Hypothalamus (tissue), 51 donors: ENCODE results near the gene EDN1.

Source experiments
- DNase-seq, 51 donors: peaks; one replicate each; lab custom pipeline; 2025; lab: John Stamatoyannopoulos, UW

Gene EDN1

DNA sequence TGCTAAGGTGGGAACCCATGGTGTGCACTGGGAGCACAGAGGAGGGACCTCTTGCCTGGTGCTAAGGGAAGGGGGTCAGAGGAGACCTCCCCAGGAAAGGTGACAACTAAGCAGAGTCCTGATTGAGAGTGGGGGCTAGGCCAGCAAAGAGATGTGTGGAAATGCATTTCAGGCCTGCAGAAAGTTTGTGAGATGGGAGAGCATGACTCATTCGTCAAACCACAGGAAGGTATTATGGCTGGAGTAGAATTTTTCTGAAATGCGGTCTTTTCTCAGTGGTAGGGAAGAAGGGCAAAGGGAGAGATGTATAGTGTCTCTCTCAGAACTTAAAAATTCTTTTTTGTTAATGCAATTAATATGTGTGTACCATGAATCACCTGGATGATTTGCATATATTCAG lies 23.6 kb upstream of the EDN1 start:
- DNase-seq, result no peak

DNA sequence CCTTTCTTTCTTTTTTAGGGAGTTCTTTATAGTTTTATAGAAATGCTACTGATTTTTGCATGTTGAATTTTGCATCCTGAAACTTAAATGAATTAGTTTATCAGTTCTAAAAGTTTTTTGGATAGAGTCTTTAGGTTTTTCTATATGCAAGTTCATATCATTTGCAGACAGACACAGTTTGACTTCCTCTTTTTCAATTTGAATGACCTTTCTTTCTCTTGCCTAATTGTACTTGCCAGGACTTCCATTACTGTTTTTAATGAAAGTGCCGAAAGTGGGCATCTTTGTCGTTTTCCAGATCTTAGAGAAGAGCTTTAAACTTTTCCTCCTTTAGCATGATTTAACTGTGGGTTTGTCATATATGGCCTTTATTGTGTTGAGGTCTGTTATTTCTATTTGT lies 21.1 kb upstream of the EDN1 start:
- no peak for DNase-seq

DNA sequence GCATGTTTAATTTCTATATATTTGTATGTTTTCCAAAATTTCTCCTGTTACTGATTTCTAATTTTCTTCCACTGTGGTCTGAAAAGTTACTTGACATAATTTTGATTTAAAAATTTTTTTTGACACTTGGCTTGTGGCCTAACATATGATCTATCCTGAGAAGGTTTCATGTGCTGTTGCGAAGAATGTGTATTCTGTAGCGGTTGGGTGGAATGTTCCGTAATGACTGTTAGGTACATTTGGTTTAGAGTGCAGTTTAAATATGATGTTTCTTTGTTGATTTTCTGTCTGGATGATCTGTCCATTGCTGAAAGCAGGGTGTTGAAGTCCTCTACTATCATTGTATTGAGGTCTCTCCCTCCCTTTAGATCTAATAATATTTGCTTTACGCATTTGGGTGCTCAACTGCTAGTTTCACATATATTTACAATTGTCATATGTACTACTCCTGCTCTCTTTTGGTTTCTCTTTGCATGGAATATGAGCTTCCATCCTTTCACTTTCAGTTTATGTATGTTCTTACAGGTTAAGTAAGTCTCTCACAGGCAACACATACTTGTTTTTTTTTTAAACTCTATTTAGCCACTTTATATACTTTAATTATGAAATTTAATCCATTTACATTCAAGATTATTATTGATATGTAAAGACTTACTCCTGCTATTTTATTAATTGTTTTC lies 19.5 kb upstream of the EDN1 start:
- no peak for DNase-seq

DNA sequence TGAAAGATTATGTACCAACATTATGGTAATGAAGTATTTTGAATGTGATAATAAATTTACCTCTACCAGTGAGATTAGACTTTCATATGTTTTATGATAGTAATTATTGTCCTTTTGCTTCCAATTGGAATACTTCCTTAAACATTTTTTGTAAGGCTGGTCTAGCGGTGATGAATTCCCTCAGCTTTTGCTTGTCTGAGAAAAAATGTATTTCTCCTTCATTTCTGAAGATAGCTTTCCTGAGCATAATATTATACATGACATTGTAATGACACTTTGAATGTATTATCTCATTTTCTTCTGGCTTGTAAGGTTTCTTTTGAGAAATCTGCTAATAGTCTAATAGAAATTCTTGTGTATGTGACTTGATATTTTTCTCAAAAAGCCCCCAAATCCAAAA lies 18.6 kb upstream of the EDN1 start:
- no peak for DNase-seq

DNA sequence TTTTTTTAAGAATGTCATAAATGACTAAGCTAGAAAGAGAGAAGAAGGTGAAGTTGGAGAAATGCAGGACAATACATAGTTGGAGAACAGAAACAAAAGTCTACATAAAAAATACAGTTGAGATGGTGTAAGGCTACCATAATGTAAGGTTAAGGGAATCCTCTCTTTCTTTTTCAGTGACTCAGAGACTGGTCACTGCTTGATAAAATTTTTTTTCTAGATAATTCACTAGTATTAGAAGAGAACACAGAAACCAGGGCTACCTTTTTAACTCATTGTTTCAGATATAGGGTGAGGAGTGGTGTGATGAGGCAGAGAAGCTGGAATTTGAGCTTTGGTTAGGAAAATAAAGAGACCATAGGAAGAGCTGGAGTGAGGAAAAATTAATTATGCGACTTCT lies 18.2 kb upstream of the EDN1 start:
- DNase-seq, result no peak

DNA sequence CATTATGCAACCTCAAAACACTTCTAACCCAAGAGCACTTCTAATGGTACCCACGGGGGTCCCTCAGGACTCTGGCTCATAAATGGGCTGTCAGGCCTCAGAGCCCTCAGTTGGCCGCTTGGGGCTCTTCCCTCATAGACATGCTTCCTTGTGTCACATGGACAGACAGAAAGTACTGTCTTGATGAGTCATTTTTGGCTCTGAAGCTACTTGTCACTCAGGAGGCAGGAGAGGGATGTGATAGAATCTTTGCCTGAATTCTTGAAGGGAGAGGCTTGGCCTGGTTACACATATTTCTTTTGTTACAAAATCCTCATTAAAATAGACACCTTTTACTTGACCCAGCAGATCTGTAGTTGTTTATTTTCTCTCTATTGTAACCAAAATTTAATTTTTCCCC lies 15.1 kb upstream of the EDN1 start:
- no peak for DNase-seq

DNA sequence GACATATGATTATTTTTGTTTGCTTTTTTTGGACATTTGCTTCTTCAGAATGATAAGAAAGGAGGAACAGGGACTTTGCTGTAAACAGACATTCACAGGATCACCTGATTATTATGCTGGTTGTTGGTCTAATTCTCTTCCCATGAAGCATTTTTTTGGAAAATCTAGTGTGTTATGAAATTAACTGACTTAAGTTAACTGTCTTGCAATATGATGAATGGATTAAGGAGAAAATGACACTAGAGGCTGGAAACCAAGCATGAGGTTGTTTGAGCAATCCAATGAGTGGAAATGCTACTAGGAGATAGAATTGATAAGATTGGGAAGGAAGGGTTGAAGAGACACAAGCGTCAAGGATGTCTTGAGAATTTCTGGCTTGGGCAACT lies 13.2 kb upstream of the EDN1 start:
- DNase-seq, result no peak

DNA sequence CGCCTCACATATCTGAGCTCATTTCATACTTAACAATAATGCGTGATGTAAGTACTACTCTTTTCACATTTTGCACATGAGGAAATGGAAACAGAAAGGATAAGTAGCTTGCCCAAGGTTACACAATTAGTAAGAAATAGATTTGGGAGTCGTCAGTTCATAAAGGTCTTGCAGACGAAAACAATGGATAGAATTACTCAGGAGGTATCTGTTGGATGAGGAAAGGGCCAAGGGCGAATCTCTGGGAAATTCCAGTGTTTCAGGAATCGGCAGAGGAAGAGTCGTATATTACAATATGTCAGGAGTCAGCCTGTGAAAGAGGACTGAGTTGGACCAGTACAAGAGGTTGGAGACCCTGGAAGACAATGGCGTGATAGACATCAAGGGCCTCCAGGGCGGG lies 12.8 kb upstream of the EDN1 start:
- DNase-seq, result no peak

DNA sequence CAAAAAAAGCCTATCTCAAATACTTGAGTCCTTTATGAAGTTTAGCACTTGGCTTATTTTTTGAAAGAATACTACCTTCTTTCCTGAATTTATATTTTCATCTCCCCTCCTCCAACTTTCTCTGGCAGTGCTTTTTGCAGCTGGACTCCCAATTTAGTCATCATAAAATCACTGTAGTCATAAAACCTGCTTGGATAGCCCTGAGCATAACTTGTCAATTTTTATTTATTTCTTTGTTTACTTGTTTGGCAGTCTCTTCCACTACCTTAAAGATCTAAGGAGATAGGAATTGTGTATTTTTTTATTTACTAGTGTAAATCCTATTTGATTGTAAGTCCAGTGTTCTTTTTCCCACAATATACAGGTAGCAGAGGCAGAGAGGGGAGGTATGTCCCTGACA lies 11.2 kb upstream of the EDN1 start:
- no peak for DNase-seq

DNA sequence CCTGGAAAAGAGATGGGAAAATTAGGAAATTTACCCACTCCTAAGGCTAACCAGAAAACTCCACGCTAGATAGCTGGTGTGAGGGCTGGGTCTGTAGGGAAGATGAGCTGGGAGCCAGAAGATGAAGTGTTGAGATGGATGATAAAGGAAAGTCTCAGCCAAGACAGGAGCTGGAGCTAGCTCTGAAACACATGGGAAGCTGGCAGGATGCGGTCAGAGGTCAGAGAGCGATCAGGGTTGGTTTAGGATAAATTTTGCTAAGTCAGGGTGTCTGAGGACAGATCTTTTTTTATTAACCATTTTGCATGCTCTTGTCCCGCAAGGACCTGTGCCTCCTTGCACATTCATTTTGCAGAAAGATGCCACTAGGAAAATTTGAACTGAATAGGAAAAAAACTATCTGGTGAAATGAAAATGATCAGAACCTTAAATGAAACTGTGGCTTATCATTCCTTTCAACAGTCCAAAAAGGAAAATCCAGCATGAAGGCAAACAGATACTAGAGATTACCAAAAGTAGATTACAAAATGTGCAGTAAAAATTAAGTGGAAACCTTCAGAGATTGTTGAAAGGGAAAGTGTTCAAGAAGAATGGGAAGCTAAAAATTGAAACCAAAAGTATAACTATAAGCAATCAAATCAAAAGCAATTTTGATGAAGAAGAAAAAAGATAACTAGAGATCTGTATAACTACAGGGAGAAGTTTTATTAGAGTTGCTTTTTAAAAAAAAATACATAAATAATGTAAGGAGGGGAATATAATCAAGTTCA lies 10.7 kb upstream of the EDN1 start:
- DNase-seq, result no peak

DNA sequence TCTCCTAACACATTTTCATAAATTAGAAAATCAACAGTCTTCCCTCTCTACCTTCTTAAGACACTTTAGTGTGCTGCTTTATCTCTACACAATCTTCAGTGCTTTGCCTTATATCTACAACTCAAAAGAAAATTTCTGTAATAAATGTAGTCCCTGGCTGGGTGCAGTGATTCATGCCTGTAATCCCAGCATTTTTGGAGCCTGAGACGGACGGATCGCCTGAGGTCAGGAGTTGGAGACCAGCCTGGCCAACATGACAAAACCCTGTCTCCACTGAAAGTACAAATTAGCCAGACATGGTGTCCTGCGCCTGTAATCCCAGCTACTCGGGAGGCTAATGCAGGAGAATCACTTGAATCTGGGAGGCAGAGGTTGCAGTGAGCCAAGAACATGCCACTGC lies 9.7 kb upstream of the EDN1 start:
- DNase-seq, result no peak

DNA sequence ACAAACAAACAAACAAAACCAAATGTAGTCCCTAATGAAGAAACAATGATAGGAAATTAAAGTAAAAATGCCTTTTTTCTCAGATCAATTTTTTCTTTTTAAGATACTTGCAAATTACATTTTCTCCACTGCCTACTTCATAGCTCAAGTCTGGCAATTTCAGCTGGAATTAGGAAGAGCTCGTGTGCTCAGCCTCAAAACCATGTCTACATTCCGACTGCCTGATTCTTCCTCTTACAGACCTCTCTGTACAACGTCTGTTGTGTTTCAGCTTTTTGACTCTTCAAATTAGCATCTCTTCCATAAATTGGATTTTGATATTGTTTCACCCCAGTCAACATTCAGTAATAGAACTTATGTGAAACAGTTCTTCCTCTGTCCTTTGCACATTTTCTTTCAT lies 9.3 kb upstream of the EDN1 start:
- no peak for DNase-seq

DNA sequence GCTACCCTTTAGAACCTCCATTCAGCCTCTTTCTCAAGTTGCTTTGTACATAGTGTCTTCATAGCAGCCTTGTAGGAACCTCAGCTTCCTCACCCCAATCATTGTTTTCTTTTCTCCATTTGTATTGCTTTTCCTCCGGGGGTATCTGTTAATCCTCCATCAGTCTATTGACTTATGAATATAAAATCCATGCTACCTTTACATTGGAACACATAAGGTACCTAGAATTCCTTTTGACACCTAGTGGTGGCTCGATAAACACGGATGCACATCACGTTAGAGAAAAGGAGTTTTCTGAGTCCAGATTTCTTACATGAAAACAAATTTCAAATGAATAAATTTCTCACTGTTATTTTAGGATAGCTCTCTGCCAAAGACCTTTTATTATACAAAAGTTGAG lies 6.3 kb upstream of the EDN1 start:
- no peak for DNase-seq

DNA sequence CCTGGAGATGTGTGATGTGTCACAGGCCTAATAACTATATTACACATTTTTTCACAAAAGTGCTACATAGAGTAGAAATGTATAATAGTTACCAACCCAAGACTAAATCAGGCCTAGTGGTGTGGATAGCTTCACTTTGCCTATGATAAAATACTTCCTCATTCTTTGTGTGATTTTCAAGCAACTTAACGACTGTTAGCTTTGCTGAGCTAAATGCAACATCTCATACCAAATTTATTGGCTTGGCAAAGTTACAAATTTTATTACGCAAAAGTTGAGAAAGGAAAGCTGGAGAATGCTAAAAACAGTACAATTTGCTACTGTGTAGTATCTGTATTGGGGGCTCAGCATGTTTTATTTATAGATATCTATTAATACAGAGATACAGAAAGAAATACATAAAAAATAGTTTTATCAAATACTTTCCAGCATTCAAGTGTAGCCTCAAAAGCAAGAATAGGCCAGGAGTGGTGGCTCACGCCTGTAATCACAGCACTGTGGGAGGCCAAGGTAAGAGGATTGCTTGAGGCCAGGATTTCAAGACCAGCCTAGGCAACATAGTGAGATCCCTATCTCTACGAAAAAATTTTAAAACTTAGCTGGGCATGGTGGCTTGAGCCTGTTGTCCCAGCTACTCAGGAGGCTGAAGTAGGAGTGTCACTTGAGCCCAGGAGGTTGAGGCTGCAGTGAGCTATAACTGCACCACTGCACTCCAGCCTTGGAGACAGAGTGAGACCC lies 3.6 kb upstream of the EDN1 start:
- DNase-seq, result no peak

DNA sequence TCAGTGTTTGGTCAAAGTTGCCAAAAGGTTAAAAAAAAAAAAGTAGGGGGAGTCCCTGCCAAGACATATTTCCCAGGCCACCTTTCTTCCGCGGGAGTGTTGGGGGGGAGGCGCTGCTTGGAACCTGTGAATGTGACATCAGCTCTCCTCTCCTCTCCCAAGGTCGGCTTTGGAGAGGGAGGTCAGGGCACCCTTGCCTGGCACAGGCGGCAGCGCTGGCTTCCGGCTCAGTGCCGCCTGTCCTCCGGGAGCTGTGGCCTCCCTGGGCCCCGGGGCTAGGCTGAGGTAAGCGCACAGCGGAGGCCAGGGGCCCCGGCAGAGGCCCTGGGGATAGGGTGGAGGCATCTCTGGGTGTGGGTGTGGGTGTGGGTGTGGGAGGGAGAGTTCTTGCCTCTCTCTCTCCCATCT lies 1.9 kb upstream of the EDN1 start:
- no peak for DNase-seq

DNA sequence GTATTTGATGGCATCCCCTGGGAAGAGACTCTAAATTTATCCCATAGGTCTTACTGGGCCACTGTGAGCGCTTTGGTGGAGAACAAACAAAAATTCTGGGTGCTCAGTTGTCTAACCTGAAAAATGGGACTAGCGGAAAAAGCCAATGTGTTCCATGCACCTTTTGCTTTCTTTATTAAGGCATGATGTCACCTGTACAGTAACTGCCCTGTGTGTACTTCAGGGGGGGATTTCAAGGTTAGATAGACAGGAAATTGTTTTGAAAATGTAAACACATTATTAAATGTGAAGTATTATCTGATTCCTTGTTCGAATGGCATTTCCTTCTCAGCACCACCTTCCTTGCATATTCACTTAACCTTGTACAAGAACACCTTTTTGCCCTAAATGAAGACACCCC lies 1.2 kb upstream of the EDN1 start:
- no peak for DNase-seq

DNA sequence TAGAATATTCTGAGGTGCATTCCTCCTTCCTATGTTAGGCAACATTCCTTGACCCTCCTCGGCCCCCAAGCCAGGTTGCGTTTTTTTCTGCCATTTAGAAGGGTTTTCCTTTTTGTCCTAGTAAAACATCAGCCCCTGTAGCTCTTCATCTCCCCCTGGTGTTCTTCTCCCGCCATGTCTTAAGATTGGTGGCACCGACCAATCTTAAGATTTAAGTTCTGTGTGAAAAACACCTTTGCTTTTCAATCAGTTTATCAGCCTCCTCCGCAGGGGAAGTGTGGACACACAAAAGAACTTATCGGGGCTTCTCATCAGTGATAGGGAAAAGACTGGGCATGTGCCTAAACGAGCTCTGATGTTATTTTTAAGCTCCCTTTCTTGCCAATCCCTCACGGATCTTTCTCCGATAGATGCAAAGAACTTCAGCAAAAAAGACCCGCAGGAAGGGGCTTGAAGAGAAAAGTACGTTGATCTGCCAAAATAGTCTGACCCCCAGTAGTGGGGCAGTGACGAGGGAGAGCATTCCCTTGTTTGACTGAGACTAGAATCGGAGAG lies 719 bp upstream of the EDN1 start:
- peak in 5 of 51 donors; percentile 4 to 22 (median 10) for DNase-seq

DNA sequence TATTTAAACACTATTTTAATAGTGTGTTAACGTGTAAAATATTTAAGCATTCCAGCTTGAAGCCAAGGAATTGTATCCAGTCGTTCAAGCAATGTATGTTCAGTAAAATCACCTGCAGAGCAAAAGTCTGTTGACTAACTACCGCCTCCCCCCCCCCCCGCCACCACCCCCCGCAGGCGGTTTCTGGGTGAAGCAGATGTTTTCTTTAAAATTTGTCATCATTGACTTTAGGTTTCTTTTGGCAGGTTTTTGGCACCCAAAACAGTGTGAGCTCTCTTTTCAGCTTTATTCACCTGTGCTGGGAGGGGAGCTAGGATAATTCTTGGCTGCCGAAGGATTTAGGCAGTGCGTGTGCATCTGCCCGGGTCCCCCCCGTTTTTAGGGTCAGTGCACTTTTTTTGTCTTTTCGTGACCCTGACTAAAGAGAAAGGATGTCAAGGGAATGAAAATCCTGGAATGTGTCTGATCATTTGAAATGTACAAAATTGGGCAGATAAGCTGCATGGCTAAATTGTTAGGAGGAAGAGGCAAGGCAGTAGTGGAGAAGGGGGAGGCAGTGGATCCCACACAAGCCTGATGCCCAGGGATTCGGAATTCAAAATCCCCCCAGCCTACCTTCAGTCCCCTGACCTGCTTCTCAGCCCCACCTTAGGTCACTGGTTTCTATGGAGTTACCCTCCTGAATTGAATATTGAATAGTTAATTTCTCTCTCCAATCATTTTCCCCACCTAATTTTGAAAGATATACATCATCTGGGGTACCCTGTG lies 1.1 kb downstream of the EDN1 start:
- no peak for DNase-seq

DNA sequence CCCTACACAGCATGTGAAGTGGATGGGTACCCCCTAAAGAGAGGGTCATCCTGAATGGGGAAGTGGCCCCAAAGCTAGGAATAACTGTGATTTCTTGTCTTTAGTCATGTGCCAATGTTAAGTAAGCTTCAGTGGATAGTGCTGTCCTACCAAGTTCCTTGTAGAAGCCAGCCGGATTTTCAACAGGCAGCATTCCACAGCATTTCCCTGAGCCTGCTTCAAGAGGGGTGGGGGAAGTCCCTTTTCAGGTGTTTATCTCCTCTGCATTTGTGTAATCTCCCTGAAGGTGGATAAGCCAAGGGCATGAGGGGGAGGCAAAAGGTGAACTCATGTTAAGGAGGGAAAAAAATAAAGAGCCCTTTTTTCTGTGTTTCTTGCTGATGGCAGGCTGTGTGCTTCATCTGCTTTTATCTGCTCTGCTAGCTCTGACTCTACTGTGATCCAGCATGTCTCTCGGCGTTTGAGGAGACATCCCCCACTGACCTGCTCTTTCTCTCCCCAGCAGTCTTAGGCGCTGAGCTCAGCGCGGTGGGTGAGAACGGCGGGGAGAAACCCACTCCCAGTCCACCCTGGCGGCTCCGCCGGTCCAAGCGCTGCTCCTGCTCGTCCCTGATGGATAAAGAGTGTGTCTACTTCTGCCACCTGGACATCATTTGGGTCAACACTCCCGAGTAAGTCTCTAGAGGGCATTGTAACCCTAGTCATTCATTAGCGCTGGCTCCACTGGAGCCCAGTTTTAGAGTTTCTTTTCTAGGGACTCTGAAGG lies 1.9 kb downstream of the EDN1 start:
- DNase-seq, result no peak
